Measurements from ENCODE around the gene MIXL1.
A peak's percentile ranks its signal among the peaks of the same experiment; 100 is the strongest.

The MIXL1 gene

DNA sequence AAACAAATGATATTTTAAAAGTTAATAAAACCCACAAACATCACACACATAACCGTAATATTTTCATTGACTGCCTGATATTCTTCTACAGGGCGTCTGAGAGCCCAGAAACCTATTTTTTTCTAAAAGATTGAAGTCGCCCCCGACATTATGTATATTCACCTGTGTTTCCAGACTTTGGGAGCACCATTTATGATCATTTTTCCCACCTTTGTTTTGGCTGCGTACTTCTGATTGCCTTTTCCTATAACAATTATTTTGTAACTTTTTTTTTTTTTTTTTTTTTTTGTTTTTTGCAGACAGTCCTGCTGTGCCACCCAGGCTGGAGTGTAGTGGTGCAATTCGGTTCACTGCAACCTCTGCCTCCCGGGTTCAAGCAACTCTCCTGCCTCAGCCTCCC lies 36.1 kb upstream of the MIXL1 start:
- Histone ChIP-seq H3K27me3 (ENCODE audit: insufficient read depth, low read length, poor library complexity, severe bottlenecking) (no peaks in the 10 kb centered on the region), H3K4me3 (ENCODE audit: low read length, poor library complexity, severe bottlenecking) (peak overlapping the region; percentile 99), H3K9me3 (ENCODE audit: insufficient read depth, low read depth, low read length) (no peaks in the 10 kb centered on the region), H2AFZ (ENCODE audit: low read length) (peak overlapping the region; percentile 99; the same call in 1 of the 2 replicates), H3K79me2 (ENCODE audit: insufficient read depth, low read length) (peaks cover 51% of the 10 kb centered on the region), H3K9me2 (replicated peaks; ENCODE audit: low read depth, low read length) (no peaks in the 10 kb centered on the region), H3F3A (ENCODE audit: low read depth) (peaks cover 2% of the 10 kb centered on the region; the same call in 1 of the 2 replicates), H4K20me1 (ENCODE audit: insufficient read depth, low read length, poor library complexity, severe bottlenecking) (peaks cover 32% of the 10 kb centered on the region), H3K4me2 (ENCODE audit: low read depth, low read length, poor library complexity, severe bottlenecking) (peak overlapping the region; percentile 98), H3K9ac (ENCODE audit: low read depth, low read length, poor library complexity, severe bottlenecking) (peak overlapping the region; percentile 97), H3K36me3 (ENCODE audit: insufficient read depth, low read length) (no peaks in the 10 kb centered on the region), H3K4me1 (ENCODE audit: insufficient read depth, low read length, poor library complexity, severe bottlenecking) (peaks cover 30% of the 10 kb centered on the region)
- TF ChIP-seq, protein P1, sequence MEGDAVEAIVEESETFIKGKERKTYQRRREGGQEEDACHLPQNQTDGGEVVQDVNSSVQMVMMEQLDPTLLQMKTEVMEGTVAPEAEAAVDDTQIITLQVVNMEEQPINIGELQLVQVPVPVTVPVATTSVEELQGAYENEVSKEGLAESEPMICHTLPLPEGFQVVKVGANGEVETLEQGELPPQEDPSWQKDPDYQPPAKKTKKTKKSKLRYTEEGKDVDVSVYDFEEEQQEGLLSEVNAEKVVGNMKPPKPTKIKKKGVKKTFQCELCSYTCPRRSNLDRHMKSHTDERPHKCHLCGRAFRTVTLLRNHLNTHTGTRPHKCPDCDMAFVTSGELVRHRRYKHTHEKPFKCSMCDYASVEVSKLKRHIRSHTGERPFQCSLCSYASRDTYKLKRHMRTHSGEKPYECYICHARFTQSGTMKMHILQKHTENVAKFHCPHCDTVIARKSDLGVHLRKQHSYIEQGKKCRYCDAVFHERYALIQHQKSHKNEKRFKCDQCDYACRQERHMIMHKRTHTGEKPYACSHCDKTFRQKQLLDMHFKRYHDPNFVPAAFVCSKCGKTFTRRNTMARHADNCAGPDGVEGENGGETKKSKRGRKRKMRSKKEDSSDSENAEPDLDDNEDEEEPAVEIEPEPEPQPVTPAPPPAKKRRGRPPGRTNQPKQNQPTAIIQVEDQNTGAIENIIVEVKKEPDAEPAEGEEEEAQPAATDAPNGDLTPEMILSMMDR (conservative IDR thresholded peaks at IDR 0.05; ENCODE audit: low read length): no peak
- TF ChIP-seq EZH2phosphoT487 (IDR thresholded peaks at IDR 0.05; ENCODE audit: borderline replicate concordance): no peak

DNA sequence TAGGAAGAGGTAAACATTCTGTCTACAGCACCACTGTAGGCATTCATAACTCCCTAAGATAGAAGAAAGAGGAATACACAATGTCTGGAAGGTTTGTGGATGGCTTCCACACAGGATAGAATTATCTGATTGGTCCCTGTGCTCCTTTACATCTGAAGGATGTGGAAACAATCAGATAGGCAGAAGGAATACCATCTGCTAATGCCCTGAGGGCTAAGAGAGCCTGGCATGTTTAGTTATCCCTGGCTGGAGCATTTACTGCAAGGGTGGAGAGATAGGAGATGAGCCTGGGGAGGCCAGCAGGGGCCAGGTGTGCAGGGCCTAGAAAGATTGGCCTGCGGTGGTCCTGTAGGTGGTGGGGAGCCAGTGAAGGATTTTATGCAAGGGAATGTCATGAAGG lies 28.3 kb upstream of the MIXL1 start:
- H3K9ac ChIP-seq (ENCODE audit: low read depth, low read length, poor library complexity, severe bottlenecking): no peak overlapping the region

DNA sequence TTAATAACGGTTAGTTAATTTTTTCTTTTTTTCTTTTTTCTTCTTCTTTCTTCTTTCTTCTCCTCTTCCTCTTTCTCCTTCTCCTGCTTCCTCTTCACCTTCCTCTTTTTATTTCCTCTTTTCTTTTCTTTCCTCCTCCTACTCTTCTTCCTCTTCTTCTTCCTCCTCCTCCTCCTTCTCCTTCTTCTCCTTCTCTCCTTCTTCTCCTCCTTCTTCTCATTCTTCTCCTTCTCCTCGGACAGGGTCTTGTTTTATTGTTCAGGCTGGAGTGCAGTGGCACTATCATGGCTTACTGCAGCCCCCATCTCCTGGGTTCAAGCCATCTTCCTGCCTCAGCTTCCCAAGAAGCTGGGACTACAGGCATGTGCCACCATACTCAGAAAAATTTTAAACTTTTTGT lies 23.5 kb upstream of the MIXL1 start:
- H3K4me2 ChIP-seq (ENCODE audit: low read depth, low read length, poor library complexity, severe bottlenecking): no peak overlapping the region

More for the DNA sequence above, 28.3 kb upstream of the MIXL1 start:
- Histone ChIP-seq H3K4me3 (ENCODE audit: low read length, poor library complexity, severe bottlenecking) (no peak overlapping the region), H3K36me3 (ENCODE audit: insufficient read depth, low read length) (no peaks in the 10 kb centered on the region), H2AFZ (ENCODE audit: low read length) (no peak overlapping the region), H3K9me3 (ENCODE audit: insufficient read depth, low read depth, low read length) (no peaks in the 10 kb centered on the region), H3K4me2 (ENCODE audit: low read depth, low read length, poor library complexity, severe bottlenecking) (no peak overlapping the region), H3F3A (ENCODE audit: low read depth) (no peaks in the 10 kb centered on the region), H3K9me2 (replicated peaks; ENCODE audit: low read depth, low read length) (no peaks in the 10 kb centered on the region), H4K20me1 (ENCODE audit: insufficient read depth, low read length, poor library complexity, severe bottlenecking) (no peaks in the 10 kb centered on the region), H3K4me1 (ENCODE audit: insufficient read depth, low read length, poor library complexity, severe bottlenecking) (no peaks in the 10 kb centered on the region), H3K27me3 (ENCODE audit: insufficient read depth, low read length, poor library complexity, severe bottlenecking) (no peaks in the 10 kb centered on the region), H3K79me2 (ENCODE audit: insufficient read depth, low read length) (no peaks in the 10 kb centered on the region)
- TF ChIP-seq, protein P1 (conservative IDR thresholded peaks at IDR 0.05; ENCODE audit: low read length): no peak
- no peak for TF ChIP-seq EZH2phosphoT487 (IDR thresholded peaks at IDR 0.05; ENCODE audit: borderline replicate concordance)

More for the DNA sequence above, 23.5 kb upstream of the MIXL1 start:
- Histone ChIP-seq H3K9me2 (replicated peaks; ENCODE audit: low read depth, low read length) (no peaks in the 10 kb centered on the region), H3K9me3 (ENCODE audit: insufficient read depth, low read depth, low read length) (no peaks in the 10 kb centered on the region), H3K4me3 (ENCODE audit: low read length, poor library complexity, severe bottlenecking) (no peak overlapping the region), H3K4me1 (ENCODE audit: insufficient read depth, low read length, poor library complexity, severe bottlenecking) (no peaks in the 10 kb centered on the region), H3F3A (ENCODE audit: low read depth) (no peaks in the 10 kb centered on the region), H4K20me1 (ENCODE audit: insufficient read depth, low read length, poor library complexity, severe bottlenecking) (no peaks in the 10 kb centered on the region), H3K9ac (ENCODE audit: low read depth, low read length, poor library complexity, severe bottlenecking) (no peak overlapping the region), H3K27me3 (ENCODE audit: insufficient read depth, low read length, poor library complexity, severe bottlenecking) (no peaks in the 10 kb centered on the region), H2AFZ (ENCODE audit: low read length) (no peak overlapping the region), H3K36me3 (ENCODE audit: insufficient read depth, low read length) (no peaks in the 10 kb centered on the region), H3K79me2 (ENCODE audit: insufficient read depth, low read length) (no peaks in the 10 kb centered on the region)
- TF ChIP-seq, protein P1 (conservative IDR thresholded peaks at IDR 0.05; ENCODE audit: low read length): no peak
- no peak for TF ChIP-seq EZH2phosphoT487 (IDR thresholded peaks at IDR 0.05; ENCODE audit: borderline replicate concordance)

Data from Loucy (cell line).